Stimulated activated effector memory CD8-positive, alpha-beta T cell treated with anti-CD3 and anti-CD28 coated beads, Interleukin-12 subunit alpha, Interleukin-12 subunit beta, amount 100 ng/mL, for 72 hours (primary cell): Measurements from ENCODE around the gene C8G.

Experiments used
- ATAC-seq: fragments of 150-1000 bp; cut with Tn5 transposase; 2 replicates; pipeline ENCODE4 v1.10.0; 2021
- DNase-seq, 2 donors: peaks; one replicate each; pipeline ENCODE4 v3.0.0; 2021 to 2022; ENCODE audit warnings: low spot score in 2 of 2
- H3K27ac Mint-ChIP-seq: one replicate; pipeline ENCODE4 v1.8.0; 2022; ENCODE audit warnings: mild to moderate bottlenecking, mixed read lengths
- H3K36me3 Mint-ChIP-seq: one replicate; pipeline ENCODE4 v1.8.0; 2022; ENCODE audit warnings: mild to moderate bottlenecking, mixed read lengths
- H3K4me1 Mint-ChIP-seq: one replicate; pipeline ENCODE4 v1.8.0; 2022; ENCODE audit warnings: mixed read lengths
- H3K4me3 Mint-ChIP-seq: one replicate; pipeline ENCODE4 v1.8.0; 2022; ENCODE audit warnings: mild to moderate bottlenecking, mixed read lengths
- H3K9me3 Mint-ChIP-seq: one replicate; pipeline ENCODE4 v1.8.0; 2022; ENCODE audit warnings: mixed read lengths

The C8G gene

DNA sequence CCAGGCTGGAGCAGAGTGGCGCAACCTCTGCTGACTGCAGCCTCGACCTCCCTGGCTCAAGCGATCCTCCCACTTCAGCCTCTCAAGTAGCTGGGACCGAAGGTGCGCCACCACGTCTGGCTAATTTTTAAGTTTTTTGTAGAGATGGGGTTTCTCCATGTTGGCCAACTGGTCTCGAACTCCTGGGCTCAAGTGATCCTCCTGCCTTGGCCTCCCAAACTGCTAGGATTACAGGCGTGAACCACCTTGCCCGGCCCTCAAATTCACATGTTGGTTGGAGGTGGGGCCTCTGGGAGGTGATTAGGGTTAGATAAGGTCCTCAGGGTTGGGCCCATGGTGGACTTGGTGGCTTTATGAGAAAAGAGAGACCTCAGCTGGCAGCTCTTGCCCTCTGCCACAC, 17.1 kb downstream of the C8G start:
- H3K4me1 Mint-ChIP-seq: peaks cover 65% of the 10 kb centered on the region
- no peaks in the 10 kb centered on the region for H3K36me3 Mint-ChIP-seq
- no peak for ATAC-seq
- no peak for DNase-seq
- no peak overlapping the region for H3K4me3 Mint-ChIP-seq
- H3K27ac Mint-ChIP-seq: peak overlapping the region; percentile 54
- H3K9me3 Mint-ChIP-seq: no peaks in the 10 kb centered on the region

DNA sequence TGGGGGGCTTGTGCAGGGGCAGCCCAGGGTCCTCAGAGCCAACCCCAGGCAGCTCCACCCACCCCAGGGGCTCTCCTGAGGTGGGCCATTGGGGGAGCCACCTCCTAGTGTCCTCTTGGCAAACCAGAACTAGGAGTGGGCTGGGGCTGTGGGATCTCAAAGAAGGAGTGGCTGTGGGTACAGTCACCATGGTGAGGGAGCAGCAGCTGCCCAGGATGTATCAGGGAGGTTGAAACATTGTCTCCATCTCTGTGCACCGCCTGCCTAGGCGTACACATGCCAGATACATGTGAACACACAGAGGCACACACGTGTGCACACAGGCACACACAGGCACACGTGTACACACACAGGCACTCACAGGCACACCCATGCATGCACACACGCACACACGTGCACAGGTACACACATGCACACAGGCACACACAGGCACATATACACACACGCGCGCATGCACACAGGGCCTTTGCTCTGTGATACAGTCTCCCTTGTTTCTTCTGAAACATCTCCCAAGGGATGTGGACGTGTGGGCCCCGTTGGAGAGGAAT, 17.7 kb downstream of the C8G start:
- H3K4me1 Mint-ChIP-seq: peaks cover 62% of the 10 kb centered on the region
- no peaks in the 10 kb centered on the region for H3K9me3 Mint-ChIP-seq
- peak overlapping the region; percentile 54 for H3K27ac Mint-ChIP-seq
- H3K4me3 Mint-ChIP-seq: no peak overlapping the region
- no peak for DNase-seq
- no peaks in the 10 kb centered on the region for H3K36me3 Mint-ChIP-seq
- peak; percentile 38 for ATAC-seq

DNA sequence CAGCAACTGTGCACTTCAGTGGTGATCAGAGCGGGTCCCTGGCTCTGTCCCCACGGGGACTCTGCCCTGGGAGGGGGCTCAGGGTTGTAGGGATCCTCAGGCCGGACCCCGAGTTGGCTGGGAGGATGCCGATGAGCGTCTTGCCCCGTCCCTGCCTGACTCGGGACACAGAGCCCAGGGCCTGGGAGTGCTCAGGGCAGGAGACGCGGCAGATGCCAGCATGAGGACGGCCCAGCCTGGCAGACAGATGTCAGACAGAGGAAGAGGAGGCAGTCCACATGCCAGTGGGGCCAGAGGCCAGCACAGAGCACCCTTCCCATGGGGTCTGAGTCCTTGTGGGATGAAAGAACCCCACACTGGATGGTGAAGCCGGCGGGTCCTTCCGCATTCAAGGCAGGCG, 18.3 kb downstream of the C8G start:
- Mint-ChIP-seq H3K4me1 (peaks cover 57% of the 10 kb centered on the region), H3K4me3 (no peak overlapping the region), H3K27ac (peak overlapping the region; percentile 54), H3K36me3 (no peaks in the 10 kb centered on the region), H3K9me3 (no peaks in the 10 kb centered on the region)
- DNase-seq (no peak), ATAC-seq (no peak)

DNA sequence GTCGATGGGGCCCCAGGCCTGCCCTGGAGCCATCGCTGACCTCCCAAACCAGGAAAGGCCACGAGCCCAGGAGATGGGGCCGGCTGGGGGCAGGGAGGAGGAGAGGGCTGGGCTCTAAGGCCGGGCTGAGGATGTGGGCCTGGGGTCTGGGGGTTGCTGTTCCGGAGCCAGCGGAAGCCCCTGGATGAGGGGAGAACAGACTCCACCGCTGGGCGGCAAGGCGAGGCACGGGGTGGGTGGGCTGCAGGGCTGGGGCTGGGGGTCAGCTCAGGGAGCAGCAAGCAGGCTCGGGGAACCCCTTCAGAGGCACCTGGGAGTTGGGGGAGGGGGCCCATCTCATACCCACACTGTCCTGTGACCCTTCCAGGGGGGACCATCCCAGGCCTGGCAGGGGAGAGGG, 18.7 kb downstream of the C8G start:
- peaks cover 52% of the 10 kb centered on the region for H3K4me1 Mint-ChIP-seq
- DNase-seq (no peak), ATAC-seq (no peak)
- H3K27ac Mint-ChIP-seq: no peak overlapping the region
- no peaks in the 10 kb centered on the region for H3K9me3 Mint-ChIP-seq
- H3K36me3 Mint-ChIP-seq: no peaks in the 10 kb centered on the region
- H3K4me3 Mint-ChIP-seq: no peak overlapping the region

DNA sequence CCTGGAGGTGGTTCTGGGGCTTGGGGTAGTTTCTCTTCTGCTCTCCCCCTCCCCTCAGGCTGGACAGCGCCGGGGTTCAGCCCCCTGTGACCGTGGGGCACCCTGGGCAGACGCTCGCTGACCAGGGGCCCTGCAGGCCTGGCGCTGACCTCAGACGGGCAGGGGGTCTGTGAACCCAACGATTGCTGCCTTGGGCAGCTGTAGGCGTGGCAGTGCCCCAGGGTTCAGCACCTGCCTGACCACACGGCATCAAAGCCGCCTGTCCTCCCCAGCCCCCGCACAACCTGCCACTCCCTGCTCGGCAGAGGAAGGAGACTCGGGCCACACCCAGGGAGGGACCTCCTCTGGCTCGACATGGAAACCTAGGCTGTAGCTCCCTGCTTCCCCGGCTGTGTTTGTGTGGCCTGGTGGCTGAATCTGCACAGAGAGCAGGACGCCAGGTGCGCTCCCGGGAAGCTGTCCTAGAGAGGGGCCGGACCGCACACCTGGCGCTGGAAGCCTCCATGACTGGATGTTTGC, 19.2 kb downstream of the C8G start:
- H3K4me3 Mint-ChIP-seq: peak overlapping the region; percentile 6
- no peaks in the 10 kb centered on the region for H3K9me3 Mint-ChIP-seq
- no peak for ATAC-seq
- no peaks in the 10 kb centered on the region for H3K36me3 Mint-ChIP-seq
- DNase-seq: no peak
- peaks cover 48% of the 10 kb centered on the region for H3K4me1 Mint-ChIP-seq
- peak overlapping the region; percentile 52 for H3K27ac Mint-ChIP-seq

DNA sequence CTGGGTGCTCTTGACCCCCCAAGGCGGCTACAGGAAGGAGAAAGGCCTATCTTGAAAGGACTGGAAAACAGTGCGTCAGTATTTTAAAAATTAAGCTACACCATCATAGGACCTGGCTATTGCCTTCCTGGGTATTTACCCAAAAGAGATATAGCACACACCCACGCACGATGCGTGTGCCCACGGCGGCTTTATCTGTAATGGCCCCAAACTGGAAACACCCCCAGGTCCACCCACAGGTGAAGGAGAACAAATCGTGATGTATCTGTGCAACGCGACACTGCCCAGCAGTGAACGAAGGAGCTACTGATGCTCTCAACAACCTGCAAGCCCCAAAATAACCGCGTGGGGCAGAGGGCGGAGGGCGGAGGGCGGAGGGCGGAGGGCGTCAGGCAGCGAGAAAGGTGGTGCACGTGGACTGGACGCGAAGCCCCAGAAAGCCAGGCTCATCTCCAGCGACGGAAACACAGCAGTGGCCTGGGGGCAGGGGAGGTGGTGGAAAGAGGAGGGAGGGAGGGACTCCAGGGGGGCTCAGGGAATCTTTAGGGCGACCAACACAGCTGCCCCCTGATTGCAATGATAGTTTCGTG, 19.9 kb downstream of the C8G start:
- DNase-seq (no peak), ATAC-seq (no peak)
- Mint-ChIP-seq H3K36me3 (no peaks in the 10 kb centered on the region), H3K27ac (peak overlapping the region; percentile 65), H3K4me1 (peaks cover 43% of the 10 kb centered on the region), H3K9me3 (no peaks in the 10 kb centered on the region), H3K4me3 (peak overlapping the region; percentile 73)

DNA sequence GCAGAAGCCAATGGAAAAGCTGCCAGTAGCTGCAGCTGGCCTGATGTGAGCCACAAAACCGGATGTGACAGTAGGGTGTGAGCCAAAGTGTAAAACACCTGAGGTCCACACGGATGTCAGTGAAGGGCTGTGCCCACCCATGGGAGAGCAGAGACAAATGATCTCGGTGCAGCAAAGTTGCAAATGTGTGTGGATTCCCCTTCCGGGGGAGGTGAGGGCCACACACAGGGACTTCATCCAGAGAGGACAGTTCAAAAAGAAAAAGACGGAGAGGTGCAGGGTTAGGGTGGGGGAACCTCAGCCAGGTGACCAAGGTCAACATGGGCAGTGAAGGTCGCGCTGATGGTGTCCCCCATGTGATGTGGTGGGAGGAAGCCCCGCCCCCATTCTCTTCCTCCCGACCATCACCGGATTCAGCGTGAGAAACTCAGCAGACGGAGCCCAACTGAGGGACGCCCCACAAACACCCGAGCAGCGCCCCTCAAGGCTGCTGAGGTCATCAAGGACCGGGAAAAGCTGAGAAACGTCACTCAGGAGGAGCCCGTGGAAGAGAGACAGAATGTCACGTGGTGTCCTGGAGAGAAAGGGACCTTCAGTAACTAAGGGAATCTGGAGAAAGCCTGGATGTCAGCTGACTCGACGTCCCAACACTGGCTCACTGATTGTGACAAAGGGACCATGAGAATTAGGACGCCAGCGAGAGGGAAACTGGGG, 20.9 kb downstream of the C8G start:
- peak; percentile 55 for ATAC-seq

DNA sequence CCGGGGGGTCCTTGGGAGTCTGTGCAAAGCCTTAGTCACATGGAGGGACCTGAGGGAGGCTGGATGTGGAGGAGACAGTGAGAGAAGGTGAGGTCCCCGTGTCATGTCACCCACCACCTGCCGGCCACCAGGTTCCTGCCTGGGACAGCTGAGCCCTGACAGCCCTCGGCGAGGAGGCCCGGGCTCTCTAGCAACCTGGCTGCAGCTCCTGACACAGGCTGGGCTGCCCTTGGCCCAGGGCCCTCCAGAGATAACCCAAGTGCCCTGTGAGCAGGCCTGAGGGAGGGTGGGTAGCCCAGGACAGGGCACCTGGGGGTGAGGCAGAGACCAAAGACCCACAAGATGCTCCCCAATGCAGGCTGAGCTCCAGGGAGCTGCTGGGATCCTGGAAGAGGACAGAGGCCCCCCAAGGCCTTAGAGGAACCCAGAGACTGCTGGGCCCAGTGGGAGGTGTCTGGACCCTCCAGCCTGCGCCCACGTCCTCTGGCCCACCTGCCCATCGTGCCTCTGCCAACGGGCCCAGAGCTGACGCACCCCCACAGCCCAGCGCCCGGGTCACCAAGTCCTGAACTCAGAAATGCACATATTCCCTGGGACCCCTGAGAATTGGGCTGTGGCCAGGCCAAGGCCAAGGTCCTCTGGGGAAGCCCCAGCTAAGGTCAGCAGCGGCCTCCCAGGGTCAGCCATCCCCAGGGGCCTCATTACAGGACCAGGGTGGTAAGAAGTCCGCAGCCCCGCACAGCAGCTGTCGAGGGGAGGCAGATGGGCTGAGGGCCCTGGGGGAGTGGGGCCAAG, 23.5 kb downstream of the C8G start:
- Mint-ChIP-seq H3K4me3 (no peak overlapping the region), H3K4me1 (peaks cover 27% of the 10 kb centered on the region), H3K36me3 (no peaks in the 10 kb centered on the region), H3K27ac (no peak overlapping the region), H3K9me3 (no peaks in the 10 kb centered on the region)
- ATAC-seq: no peak
- no peak for DNase-seq

More for the DNA sequence above, 20.9 kb downstream of the C8G start:
- Mint-ChIP-seq H3K4me3 (peak overlapping the region; percentile 73), H3K36me3 (no peaks in the 10 kb centered on the region), H3K4me1 (peaks cover 38% of the 10 kb centered on the region), H3K9me3 (no peaks in the 10 kb centered on the region), H3K27ac (peak overlapping the region; percentile 65)
- DNase-seq: no peak

DNA sequence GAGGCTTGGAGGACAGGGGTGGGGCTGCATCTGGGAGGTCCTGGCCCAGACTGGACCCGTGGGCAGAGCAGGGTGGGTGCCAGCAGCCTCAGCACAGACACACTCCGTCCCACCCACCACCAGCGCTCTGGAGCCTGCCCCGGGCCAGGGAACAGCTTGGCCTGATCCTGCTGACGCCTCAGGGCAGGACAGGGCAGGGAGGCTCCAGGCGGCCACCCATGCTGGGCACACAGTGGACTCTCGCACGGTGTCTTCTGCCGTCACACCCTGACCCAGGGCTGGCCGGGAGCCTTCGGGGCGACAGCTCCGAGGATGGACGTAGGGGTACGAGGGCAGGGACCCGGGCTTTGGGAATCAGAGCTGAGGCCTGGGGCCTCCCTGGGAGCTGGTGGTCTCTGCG, 24.1 kb downstream of the C8G start:
- Mint-ChIP-seq H3K36me3 (no peaks in the 10 kb centered on the region), H3K27ac (no peak overlapping the region), H3K4me1 (peaks cover 31% of the 10 kb centered on the region), H3K4me3 (no peak overlapping the region), H3K9me3 (no peaks in the 10 kb centered on the region)
- no peak for ATAC-seq
- no peak for DNase-seq

DNA sequence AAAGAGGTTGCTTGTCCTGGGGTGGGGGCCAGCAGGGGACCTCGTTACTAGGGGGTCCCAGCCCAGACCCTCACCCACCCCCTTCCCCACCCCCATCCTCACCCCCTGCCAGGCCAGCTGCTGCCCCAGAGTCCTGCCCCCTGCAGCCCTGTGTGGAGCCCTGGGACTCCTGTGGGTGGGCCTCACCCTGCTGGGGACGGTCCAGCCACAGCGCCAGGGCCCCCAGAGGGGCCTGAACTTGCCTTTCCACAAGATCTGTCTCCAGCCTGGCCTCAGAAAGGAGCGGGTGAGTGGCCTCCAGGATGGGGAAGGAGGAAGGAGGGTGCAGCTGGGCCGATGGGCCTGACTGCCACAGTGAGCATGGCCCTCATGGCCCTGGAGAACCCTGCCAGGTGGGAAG, 24.7 kb downstream of the C8G start:
- peaks cover 31% of the 10 kb centered on the region for H3K4me1 Mint-ChIP-seq
- ATAC-seq: no peak
- no peaks in the 10 kb centered on the region for H3K9me3 Mint-ChIP-seq
- H3K4me3 Mint-ChIP-seq: no peak overlapping the region
- no peak overlapping the region for H3K27ac Mint-ChIP-seq
- H3K36me3 Mint-ChIP-seq: no peaks in the 10 kb centered on the region
- no peak for DNase-seq

DNA sequence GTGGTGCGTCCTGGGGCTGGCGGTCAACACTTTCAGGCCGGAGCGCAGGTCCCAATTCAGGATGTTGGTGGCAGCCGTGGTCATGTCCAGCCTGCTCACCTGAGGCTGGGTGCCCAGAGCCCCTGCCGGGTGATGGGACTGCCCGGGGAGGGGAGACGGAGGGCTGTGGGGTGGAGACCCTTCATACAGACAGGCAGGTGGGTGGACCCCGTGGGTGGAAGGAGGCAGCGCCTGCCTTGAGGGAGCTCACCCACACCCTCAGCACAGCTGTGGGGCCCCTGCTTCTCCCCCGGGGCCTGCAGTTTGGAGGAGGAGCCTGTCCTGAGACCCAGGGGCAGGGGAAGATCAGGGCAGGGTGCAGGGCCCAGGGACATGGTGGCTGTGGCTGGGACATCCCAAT, 25.3 kb downstream of the C8G start:
- H3K27ac Mint-ChIP-seq: no peak overlapping the region
- no peak for DNase-seq

DNA sequence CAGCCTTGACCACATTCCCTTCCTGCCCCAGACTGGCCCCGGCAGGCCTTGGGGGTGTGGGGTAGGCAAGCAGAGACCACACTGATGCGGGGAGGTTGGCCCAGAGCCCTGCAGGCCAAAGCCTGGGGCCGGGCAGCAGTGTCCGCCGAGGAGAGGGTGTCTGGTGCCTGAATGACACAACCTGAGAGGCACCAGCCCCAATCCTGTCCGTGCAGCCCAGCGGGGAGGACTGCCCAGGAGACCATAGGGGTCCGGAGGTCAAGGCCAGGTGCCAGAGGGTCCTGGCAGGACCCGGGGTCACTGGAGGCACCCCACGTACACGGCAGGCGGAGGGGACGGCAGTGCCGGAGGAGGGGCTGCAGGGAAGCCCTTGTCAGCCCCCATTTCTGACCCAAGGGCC, 26.7 kb downstream of the C8G start:
- Mint-ChIP-seq H3K4me1 (peaks cover 36% of the 10 kb centered on the region), H3K4me3 (no peak overlapping the region), H3K36me3 (no peaks in the 10 kb centered on the region), H3K27ac (no peak overlapping the region), H3K9me3 (no peaks in the 10 kb centered on the region)
- ATAC-seq (no peak), DNase-seq (no peak)

More for the DNA sequence above, 25.3 kb downstream of the C8G start:
- Mint-ChIP-seq H3K4me1 (peaks cover 34% of the 10 kb centered on the region), H3K4me3 (no peak overlapping the region), H3K36me3 (no peaks in the 10 kb centered on the region), H3K9me3 (no peaks in the 10 kb centered on the region)
- ATAC-seq: no peak

DNA sequence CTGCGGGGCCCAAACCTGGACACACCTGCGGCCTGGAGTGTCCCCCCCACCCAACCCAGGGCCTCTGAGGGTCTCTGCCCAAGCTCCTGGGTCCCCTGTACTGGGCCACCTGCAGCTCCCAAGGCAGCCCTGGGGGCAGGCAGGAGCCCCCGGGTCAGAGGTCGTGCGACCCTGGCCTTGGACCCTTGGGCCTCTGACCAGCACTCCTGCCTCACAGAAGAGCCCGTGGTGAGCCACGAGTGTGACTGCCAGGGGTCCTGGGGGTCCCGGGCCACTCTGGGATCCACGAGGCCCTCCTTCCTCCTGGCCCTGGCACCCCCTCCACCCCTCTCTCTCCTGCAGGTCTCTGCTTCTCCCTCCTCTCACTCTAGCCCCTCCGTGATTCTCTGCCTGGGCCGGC, 27.3 kb downstream of the C8G start:
- Mint-ChIP-seq H3K9me3 (no peaks in the 10 kb centered on the region), H3K4me3 (no peak overlapping the region), H3K4me1 (peaks cover 38% of the 10 kb centered on the region), H3K36me3 (no peaks in the 10 kb centered on the region), H3K27ac (peak overlapping the region; percentile 54)
- ATAC-seq: no peak
- no peak for DNase-seq

DNA sequence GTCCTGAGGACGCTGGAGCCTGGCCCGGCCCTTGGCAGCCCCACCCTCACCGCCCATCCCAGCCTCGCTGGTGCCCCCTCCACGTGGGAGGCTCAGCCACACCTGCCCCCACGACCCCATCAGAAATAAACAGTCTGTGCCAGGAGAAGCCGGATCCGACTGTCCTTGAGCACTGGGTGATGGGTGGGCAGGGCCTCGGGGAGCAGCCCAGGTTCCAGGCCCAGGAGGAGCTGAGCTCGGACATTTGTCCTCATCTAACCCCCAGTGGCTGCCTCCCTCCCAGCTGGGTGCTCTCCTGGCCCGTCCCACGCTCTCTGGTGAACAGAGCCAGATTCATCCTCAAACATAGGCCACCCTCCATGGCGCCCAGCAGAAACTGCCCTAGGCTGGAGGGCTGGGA, 27.7 kb downstream of the C8G start:
- H3K27ac Mint-ChIP-seq: peak overlapping the region; percentile 54
- no peaks in the 10 kb centered on the region for H3K36me3 Mint-ChIP-seq
- ATAC-seq (no peak), DNase-seq (no peak)
- H3K4me1 Mint-ChIP-seq: peaks cover 38% of the 10 kb centered on the region
- no peaks in the 10 kb centered on the region for H3K9me3 Mint-ChIP-seq
- H3K4me3 Mint-ChIP-seq: no peak overlapping the region
